Left ventricle myocardium inferior (tissue), 1 donor: ENCODE measurements around the gene CUL2. TPM values are rescaled to one million over a fixed set of nuclear protein-coding genes. Genes with fewer than 3 reads are reported as not detected.
A peak's percentile ranks its signal among the peaks of the same experiment; 100 is the strongest.

Source experiments
- DNase-seq: peaks from one replicate; pipeline ENCODE4 v3.0.0-alpha.2; 2020
- H3K27ac ChIP-seq: fragments of 200-600 bp; replicated peaks from 2 replicates; pipeline ENCODE4 v1.8.0; 2021
- H3K27me3 ChIP-seq: fragments of 200-600 bp; 2 replicates; pipeline ENCODE4 v1.8.0; 2021; ENCODE audit warnings: low read depth
- H3K36me3 ChIP-seq: fragments of 200-600 bp; 2 replicates; pipeline ENCODE4 v1.8.0; 2021
- H3K4me1 ChIP-seq: fragments of 200-600 bp; 2 replicates; pipeline ENCODE4 v1.8.0; 2021
- H3K4me3 ChIP-seq: fragments of 200-600 bp; 2 replicates; pipeline ENCODE4 v1.8.0; 2021; ENCODE audit warnings: mild to moderate bottlenecking, moderate library complexity
- H3K9me3 ChIP-seq: fragments of 200-600 bp; replicated peaks from 2 replicates; pipeline ENCODE4 v1.8.0; 2021
- intact Hi-C: fragments of 100-400 bp; cut with micrococcal nuclease; formaldehyde crosslinking; loops from one replicate; pipeline ENCODE4 v1.11.0; 2022
- total RNA-seq: library from RNA; stranded (reverse); fragmentation: NEBNext Ultra II Directional; extraction: Animal tissue kit (Norgen Biotek cat#: 25700); gene quantifications from one replicate; pipeline ENCODE4 v1.2.1, GENCODE V29; 2021
- TF ChIP-seq, protein P1 (sequence below): fragments of 200-600 bp; IDR thresholded peaks from 2 replicates; pipeline ENCODE4 v1.8.0; 2021; ENCODE audit warnings: antibody characterized with exemption, mild to moderate bottlenecking, borderline replicate concordance
- donor health status: DM: no; HTN: yes; CAD: no; lungs with severe emphysema.

The CUL2 gene
- total RNA-seq, 1 donor from 2014 or later: 35.9 TPM

- no peak for DNase-seq
- TF ChIP-seq, protein P1, sequence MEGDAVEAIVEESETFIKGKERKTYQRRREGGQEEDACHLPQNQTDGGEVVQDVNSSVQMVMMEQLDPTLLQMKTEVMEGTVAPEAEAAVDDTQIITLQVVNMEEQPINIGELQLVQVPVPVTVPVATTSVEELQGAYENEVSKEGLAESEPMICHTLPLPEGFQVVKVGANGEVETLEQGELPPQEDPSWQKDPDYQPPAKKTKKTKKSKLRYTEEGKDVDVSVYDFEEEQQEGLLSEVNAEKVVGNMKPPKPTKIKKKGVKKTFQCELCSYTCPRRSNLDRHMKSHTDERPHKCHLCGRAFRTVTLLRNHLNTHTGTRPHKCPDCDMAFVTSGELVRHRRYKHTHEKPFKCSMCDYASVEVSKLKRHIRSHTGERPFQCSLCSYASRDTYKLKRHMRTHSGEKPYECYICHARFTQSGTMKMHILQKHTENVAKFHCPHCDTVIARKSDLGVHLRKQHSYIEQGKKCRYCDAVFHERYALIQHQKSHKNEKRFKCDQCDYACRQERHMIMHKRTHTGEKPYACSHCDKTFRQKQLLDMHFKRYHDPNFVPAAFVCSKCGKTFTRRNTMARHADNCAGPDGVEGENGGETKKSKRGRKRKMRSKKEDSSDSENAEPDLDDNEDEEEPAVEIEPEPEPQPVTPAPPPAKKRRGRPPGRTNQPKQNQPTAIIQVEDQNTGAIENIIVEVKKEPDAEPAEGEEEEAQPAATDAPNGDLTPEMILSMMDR: no peak
- Histone ChIP-seq H3K4me1 (peaks cover 4% of the 10 kb centered on the region), H3K27me3 (no peaks in the 10 kb centered on the region), H3K27ac (no peak overlapping the region), H3K36me3 (no peaks in the 10 kb centered on the region), H3K9me3 (no peaks in the 10 kb centered on the region), H3K4me3 (no peak overlapping the region)
- intact Hi-C loops: no loop called here
Observed at GRCh38 chr10:34999532-34999931, 90.6 kb downstream of the CUL2 start.

DNA sequence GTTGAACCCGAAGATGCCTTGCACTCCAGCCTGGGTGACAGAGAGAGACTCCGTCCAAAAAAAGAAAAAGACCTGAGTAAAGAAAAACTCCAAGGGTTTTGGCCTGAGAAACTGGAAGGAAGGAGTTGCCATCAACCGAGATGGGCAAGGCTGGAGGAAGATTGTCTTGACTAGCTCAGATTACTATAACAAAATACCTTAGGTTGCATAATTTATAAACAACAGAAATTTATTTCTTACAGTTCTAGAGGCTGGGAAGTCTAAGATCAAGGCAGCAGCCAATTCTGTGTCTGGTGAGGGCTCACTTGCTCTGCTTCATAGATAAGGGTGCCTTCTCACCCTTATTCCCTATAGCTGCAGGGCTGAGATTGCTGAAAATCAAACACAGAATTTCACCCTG is 91.2 kb downstream of the CUL2 start:
- Histone ChIP-seq H3K27me3 (no peaks in the 10 kb centered on the region), H3K9me3 (no peaks in the 10 kb centered on the region), H3K27ac (no peak overlapping the region), H3K36me3 (no peaks in the 10 kb centered on the region), H3K4me3 (no peak overlapping the region), H3K4me1 (peaks cover 10% of the 10 kb centered on the region)
- DNase-seq: no peak
- TF ChIP-seq, protein P1: no peak
- intact Hi-C loops: no loop called here

DNA sequence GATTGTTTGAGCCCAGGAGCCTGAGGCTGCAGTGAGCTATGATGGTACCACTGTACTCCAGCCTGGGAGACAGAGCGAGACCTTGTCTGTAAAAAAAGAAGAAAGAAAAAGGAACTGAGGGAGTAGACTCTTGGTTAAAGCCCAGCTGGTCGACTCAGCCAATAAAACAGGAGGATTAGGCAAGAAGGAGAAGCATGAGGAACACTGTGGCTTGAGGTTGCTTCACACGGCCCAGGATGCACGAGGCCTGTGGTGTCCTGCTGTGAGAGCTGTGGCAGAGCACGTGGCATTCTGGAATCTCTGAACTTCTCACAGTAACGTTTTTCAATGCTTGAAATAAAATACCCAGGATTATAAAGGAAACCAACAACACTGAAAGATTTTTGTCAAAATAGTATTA is 93.3 kb downstream of the CUL2 start:
- Histone ChIP-seq H3K27ac (no peak overlapping the region), H3K27me3 (no peaks in the 10 kb centered on the region), H3K4me3 (no peak overlapping the region), H3K9me3 (no peaks in the 10 kb centered on the region), H3K36me3 (no peaks in the 10 kb centered on the region), H3K4me1 (peaks cover 11% of the 10 kb centered on the region)
- intact Hi-C loops: no loop called here
- TF ChIP-seq, protein P1: no peak
- DNase-seq: no peak

GRCh38 chr10:34995925-34996324 is 94.2 kb downstream of the CUL2 start:
- Histone ChIP-seq H3K9me3 (no peaks in the 10 kb centered on the region), H3K4me1 (peaks cover 11% of the 10 kb centered on the region), H3K36me3 (no peaks in the 10 kb centered on the region), H3K27ac (no peak overlapping the region), H3K27me3 (no peaks in the 10 kb centered on the region), H3K4me3 (no peak overlapping the region)
- no peak for DNase-seq
- TF ChIP-seq, protein P1: no peak
- intact Hi-C loops: no loop called here

GRCh38 chr10:34994565-34995142 is 95.5 kb downstream of the CUL2 start:
- Histone ChIP-seq H3K9me3 (no peaks in the 10 kb centered on the region), H3K4me1 (peaks cover 11% of the 10 kb centered on the region), H3K27me3 (no peaks in the 10 kb centered on the region), H3K27ac (no peak overlapping the region), H3K4me3 (no peak overlapping the region), H3K36me3 (no peaks in the 10 kb centered on the region)
- TF ChIP-seq, protein P1: peak; percentile 70
- intact Hi-C loops: no loop called here
- no peak for DNase-seq
